ENCODE results near the gene COQ2. TPM values are rescaled to one million over a fixed set of nuclear protein-coding genes. Genes with fewer than 3 reads are reported as not detected.
"Not testable (repeated sequence)": the region's sequence is repeated elsewhere in the genome, so short reads cannot be mapped to it uniquely, and the experiment has no call there.

Gene COQ2
- total and polyA plus RNA-seq, 8 donors: 13.0 to 17.9 (median 16.0) TPM

DNA sequence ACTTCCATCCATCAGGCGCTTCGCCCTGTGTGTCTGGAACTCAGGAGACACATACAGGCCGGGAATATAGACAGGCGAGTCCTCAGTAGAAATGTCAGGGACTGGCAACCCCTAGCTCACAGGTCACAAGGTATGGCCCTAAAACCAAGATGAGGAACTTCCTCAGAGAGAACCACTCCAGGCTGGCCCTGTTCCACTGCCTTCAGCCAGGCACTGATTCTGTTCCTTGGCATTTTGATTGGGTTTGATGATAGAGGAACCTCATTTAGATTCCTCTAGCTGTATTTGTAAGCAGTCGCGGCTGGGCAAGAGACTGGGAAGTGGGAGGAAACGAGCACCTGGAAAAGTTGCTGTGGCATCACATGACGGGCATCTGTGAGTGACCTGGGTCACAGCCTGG is 41.9 kb upstream of the COQ2 start:
- no peaks in the 10 kb centered on the region for H3K27me3 ChIP-seq
- H3K36me3 ChIP-seq: no peaks in the 10 kb centered on the region
- no peak for ATAC-seq
- no peak for DNase-seq
- peaks cover 0 to 21% of the 10 kb centered on the region in 2 donors for H3K4me1 ChIP-seq
- intact Hi-C loops (cut with DNase I): no loop called here
- H3K27ac ChIP-seq: no peak overlapping the region
- TF ChIP-seq, protein P1, sequence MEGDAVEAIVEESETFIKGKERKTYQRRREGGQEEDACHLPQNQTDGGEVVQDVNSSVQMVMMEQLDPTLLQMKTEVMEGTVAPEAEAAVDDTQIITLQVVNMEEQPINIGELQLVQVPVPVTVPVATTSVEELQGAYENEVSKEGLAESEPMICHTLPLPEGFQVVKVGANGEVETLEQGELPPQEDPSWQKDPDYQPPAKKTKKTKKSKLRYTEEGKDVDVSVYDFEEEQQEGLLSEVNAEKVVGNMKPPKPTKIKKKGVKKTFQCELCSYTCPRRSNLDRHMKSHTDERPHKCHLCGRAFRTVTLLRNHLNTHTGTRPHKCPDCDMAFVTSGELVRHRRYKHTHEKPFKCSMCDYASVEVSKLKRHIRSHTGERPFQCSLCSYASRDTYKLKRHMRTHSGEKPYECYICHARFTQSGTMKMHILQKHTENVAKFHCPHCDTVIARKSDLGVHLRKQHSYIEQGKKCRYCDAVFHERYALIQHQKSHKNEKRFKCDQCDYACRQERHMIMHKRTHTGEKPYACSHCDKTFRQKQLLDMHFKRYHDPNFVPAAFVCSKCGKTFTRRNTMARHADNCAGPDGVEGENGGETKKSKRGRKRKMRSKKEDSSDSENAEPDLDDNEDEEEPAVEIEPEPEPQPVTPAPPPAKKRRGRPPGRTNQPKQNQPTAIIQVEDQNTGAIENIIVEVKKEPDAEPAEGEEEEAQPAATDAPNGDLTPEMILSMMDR (IDR thresholded peaks at IDR 0.05): no peak
- no peaks in the 10 kb centered on the region for H3K9me3 ChIP-seq
- H3K4me3 ChIP-seq: no peak overlapping the region

DNA sequence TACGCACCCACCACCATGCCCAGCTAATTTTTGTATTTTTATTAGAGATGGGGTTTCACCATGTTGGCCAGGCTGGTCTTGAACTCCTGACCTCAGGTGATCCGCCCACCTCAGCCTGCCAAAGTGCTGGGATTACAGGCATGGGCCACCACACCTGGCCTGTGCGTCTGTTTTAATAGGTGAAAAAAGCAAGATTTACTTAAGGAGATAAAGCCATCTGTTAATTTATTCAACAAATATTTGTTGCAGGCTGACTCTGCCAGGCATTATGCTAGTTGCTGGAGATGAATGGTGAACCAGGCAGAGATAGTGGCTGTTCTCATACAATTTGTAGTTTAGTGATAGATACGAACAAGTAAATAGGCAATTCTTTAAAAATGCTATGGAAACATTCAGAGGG is 40.7 kb upstream of the COQ2 start:
- H3K4me3 ChIP-seq; H3K36me3 ChIP-seq; DNase-seq; H3K27me3 ChIP-seq; ATAC-seq; H3K9me3 ChIP-seq; H3K27ac ChIP-seq; intact Hi-C loops (cut with DNase I): not testable (repeated sequence)
- peaks cover 0 to 32% of the 10 kb centered on the region in 2 donors for H3K4me1 ChIP-seq

DNA sequence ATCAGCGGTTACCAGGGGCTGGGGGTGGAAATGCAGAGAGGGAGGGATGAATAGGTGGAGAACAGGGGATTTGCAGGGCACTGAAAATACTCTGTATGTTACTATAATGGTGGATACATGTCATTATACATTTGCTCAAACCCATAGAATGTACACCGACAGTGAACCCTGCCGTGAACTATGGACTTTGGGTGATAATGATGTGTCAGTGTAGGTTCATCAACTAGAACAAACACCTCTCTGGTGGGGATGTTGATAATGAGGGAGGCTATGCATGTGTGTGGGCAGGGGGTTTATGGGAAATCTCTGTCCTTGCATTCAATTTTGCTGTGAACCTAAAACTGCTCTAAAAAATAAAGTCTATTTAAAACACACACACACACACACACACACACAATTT is 38.5 kb upstream of the COQ2 start:
- Histone ChIP-seq H3K4me1 (peaks cover 0 to 48% of the 10 kb centered on the region in 2 donors), H3K27me3 (no peaks in the 10 kb centered on the region), H3K36me3 (peaks cover 0 to 2% of the 10 kb centered on the region in 2 donors), H3K4me3 (no peak overlapping the region), H3K27ac (peak overlapping the region in 1 of 2 donors; percentile 23), H3K9me3 (no peaks in the 10 kb centered on the region)
- ATAC-seq (no peak), DNase-seq (no peak)
- TF ChIP-seq, protein P1 (IDR thresholded peaks at IDR 0.05): no peak
- intact Hi-C loops (cut with DNase I): no loop called here

DNA sequence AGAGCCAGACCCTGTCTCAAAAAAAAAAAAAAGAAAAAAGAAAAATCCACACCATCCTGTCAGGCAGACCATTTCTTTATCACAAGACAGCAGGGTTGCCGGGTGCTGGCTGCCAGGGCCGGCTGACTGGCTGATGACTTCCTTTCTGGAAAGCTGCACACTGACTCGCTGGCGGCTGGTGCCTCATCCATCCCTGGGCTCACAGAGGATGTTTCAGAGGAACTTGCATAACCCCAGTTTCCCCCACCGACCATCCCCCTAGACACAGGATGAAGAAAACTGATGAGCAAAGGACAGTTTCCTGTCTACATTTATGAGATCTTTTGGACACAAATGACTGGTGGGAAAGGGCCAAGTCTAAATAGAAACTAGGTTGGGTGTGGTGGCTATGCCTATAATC is 36.0 kb upstream of the COQ2 start:
- Histone ChIP-seq H3K9me3 (no peaks in the 10 kb centered on the region), H3K27me3 (no peaks in the 10 kb centered on the region), H3K27ac (peak overlapping the region in 1 of 2 donors; percentile 85), H3K36me3 (peaks cover 0 to 4% of the 10 kb centered on the region in 2 donors), H3K4me3 (no peak overlapping the region), H3K4me1 (peaks cover 0 to 43% of the 10 kb centered on the region in 2 donors)
- DNase-seq: peak in 3 of 4 donors; percentile 13 to 92 (median 83)
- peak; percentile 84 for ATAC-seq
- intact Hi-C loops (cut with DNase I): no loop called here
- TF ChIP-seq, protein P1 (IDR thresholded peaks at IDR 0.05): no peak

DNA sequence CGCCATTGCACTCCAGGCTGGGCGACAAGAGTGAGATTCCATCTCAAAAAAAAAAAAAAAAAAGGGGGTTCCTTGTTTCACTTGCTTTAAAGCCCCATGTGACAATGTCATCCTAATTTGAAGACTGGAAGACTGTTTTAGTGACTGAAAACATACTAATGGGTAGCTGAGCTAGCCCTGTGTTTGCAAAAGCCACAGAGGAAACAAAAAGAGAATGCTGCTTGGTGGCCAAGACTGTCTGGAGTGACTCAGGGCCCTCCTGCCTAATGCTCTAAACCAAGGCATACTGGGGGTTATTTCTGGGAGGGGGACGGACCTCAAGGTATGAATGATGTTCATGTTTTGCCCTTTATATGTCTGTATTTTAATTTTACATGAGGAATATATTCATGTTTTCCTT is 34.1 kb upstream of the COQ2 start:
- H3K4me3 ChIP-seq: no peak overlapping the region
- TF ChIP-seq, protein P1 (IDR thresholded peaks at IDR 0.05): no peak
- ATAC-seq: no peak
- H3K27me3 ChIP-seq: no peaks in the 10 kb centered on the region
- H3K9me3 ChIP-seq: no peaks in the 10 kb centered on the region
- peak overlapping the region in 1 of 2 donors; percentile 85 for H3K27ac ChIP-seq
- intact Hi-C loops (cut with DNase I): no loop called here
- DNase-seq: no peak
- H3K4me1 ChIP-seq: peaks cover 0 to 47% of the 10 kb centered on the region in 2 donors
- H3K36me3 ChIP-seq: peaks cover 0 to 4% of the 10 kb centered on the region in 2 donors

DNA sequence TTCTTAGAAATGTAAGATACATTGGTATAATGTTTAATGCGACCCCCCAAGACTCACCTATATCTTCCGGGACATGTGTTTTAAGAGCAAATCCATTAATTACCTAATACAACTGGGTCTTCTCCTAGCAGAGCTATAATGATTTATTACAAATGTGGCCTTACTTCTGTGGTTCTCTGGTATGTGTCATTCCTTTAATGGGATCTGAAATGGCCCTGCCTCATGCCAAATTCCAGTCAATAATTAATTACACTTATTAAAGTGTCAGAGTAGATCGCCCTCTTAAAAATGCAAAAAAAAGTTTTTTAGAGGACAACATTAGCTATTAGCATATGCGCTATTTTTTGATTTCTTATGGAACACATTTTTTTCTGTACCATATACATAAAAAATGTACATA is 33.1 kb upstream of the COQ2 start:
- Histone ChIP-seq H3K36me3 (peaks cover 0 to 4% of the 10 kb centered on the region in 2 donors), H3K9me3 (no peaks in the 10 kb centered on the region), H3K4me1 (peaks cover 0 to 47% of the 10 kb centered on the region in 2 donors), H3K27me3 (no peaks in the 10 kb centered on the region), H3K4me3 (no peak overlapping the region), H3K27ac (peak overlapping the region in 1 of 2 donors; percentile 88)
- DNase-seq: no peak
- TF ChIP-seq, protein P1 (IDR thresholded peaks at IDR 0.05): no peak
- ATAC-seq: no peak
- intact Hi-C loops (cut with DNase I): no loop called here
